HPDE6-E6E7 (cell line): ENCODE results near the gene CARD14.

ENCODE experiments used
- DNase-seq: peaks from one replicate; pipeline ENCODE4 v3.0.0; 2011; ENCODE audit warnings: missing footprints; ENCODE audit errors: extremely low spot score

The CARD14 gene

GRCh38 chr17:80169784-80170500 is at the start of gene CARD14:
Gene CARD14, plus strand, starts transcription at chr17:80170030. Its CDS starts 11,409 bp downstream, at chr17:80181439.
- peak; percentile 85 for DNase-seq

- no peak for DNase-seq
These were observed 47.7 kb upstream of the CARD14 start for GRCh38 chr17:80122026-80122575.

- DNase-seq: no peak
These were observed 46.8 kb upstream of the CARD14 start for GRCh38 chr17:80122926-80123505.

- no peak for DNase-seq
These were observed 46.0 kb upstream of the CARD14 start for GRCh38 chr17:80123791-80124190.

GRCh38 chr17:80124351-80124981 is 45.4 kb upstream of the CARD14 start:
- no peak for DNase-seq

- DNase-seq: no peak
These were observed 44.0 kb upstream of the CARD14 start for GRCh38 chr17:80125656-80126448.

GRCh38 chr17:80126449-80126715 is 43.4 kb upstream of the CARD14 start:
- no peak for DNase-seq

GRCh38 chr17:80129006-80129565 is 40.7 kb upstream of the CARD14 start:
- DNase-seq: no peak

GRCh38 chr17:80130992-80131391 is 38.8 kb upstream of the CARD14 start:
- no peak for DNase-seq

GRCh38 chr17:80132906-80133625 is 36.8 kb upstream of the CARD14 start:
- no peak for DNase-seq

GRCh38 chr17:80133626-80133970 is 36.2 kb upstream of the CARD14 start:
- DNase-seq: no peak

- no peak for DNase-seq
These were observed 32.7 kb upstream of the CARD14 start for GRCh38 chr17:80137131-80137530.

GRCh38 chr17:80138856-80139426 is 30.9 kb upstream of the CARD14 start:
- no peak for DNase-seq

- DNase-seq: no peak
These were observed 28.2 kb upstream of the CARD14 start for GRCh38 chr17:80141463-80142165.

GRCh38 chr17:80142929-80143328 is 26.9 kb upstream of the CARD14 start:
- DNase-seq: no peak

- DNase-seq: no peak
These were observed 24.5 kb upstream of the CARD14 start for GRCh38 chr17:80145076-80146075.

GRCh38 chr17:80146121-80147034 is 23.5 kb upstream of the CARD14 start:
- DNase-seq: no peak
